ENCODE data around the gene NSD1.
"Not testable (repeated sequence)": the region's sequence is repeated elsewhere in the genome, so short reads cannot be mapped to it uniquely, and the experiment has no call there.

Gene NSD1

GRCh38 chr5:177130211-177131018, 3.2 kb upstream of the NSD1 start:
- no peak for DNase-seq (ENCODE audit: low read depth in 2 of 2, low spot score in 1 of 2)

GRCh38 chr5:177131019-177131320, 2.6 kb upstream of the NSD1 start:
- no peak for DNase-seq (ENCODE audit: low read depth in 2 of 2, low spot score in 1 of 2)

GRCh38 chr5:177131352-177132135, 2.0 kb upstream of the NSD1 start:
- DNase-seq (ENCODE audit: low read depth in 2 of 2, low spot score in 1 of 2): no peak

- peak in 1 of 2 donors; percentile 22 for DNase-seq (ENCODE audit: low read depth in 2 of 2, low spot score in 1 of 2)
Observed at GRCh38 chr5:177132136-177133095, 1.2 kb upstream of the NSD1 start.

- DNase-seq (ENCODE audit: low read depth in 2 of 2, low spot score in 1 of 2): no peak
Observed at GRCh38 chr5:177133853-177134696, 502 bp downstream of the NSD1 start.

- no peak for DNase-seq (ENCODE audit: low read depth in 2 of 2, low spot score in 1 of 2)
Observed at GRCh38 chr5:177134697-177135225, 1.2 kb downstream of the NSD1 start.

DNA sequence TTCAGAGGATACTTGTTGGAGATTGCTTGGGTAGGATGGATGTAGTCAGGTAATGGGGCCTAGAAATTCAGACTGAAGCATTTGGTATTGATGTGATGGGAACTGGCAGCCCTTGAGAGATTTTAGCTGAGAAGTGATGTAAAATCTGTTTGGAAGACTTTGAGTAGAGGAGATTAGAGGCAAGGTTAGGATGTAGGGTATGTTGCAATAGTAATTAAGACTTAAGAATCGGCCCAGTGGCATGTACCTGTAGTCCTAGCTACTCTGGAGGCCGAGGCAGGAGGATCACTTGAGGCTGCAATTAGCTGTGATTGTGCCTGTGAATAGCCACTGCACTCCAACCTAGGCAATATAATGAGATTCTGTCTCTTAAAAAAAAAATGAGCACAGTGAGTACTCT, 6.7 kb downstream of the NSD1 start:
- DNase-seq (ENCODE audit: low read depth in 2 of 2, low spot score in 1 of 2): no peak

GRCh38 chr5:177141496-177141895, 7.9 kb downstream of the NSD1 start:
- no peak for DNase-seq (ENCODE audit: low read depth in 2 of 2, low spot score in 1 of 2)

- no peak for DNase-seq (ENCODE audit: low read depth in 2 of 2, low spot score in 1 of 2)
Observed at GRCh38 chr5:177142098-177142611, 8.6 kb downstream of the NSD1 start.

DNA sequence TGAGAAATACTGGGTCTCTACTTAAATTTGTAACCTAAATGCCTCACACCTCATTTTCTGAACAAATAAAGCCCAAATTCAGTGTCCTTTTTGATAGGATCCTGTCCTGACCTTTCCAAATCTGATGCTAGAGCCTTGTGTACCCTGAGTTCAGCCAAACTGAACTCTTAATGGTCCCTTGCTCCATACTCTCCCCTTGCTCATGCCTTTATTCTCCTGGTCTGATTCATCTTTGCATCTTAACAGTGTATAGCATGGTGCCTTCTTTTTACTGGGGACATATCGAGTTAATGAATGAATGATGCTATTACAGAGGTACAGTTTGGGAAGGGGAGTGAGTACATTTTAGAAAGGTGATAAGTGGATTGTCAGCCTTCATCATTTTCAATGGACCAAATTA, 9.2 kb downstream of the NSD1 start:
- DNase-seq (ENCODE audit: low read depth in 2 of 2, low spot score in 1 of 2): no peak

- DNase-seq (ENCODE audit: low read depth in 2 of 2, low spot score in 1 of 2): no peak
Observed at GRCh38 chr5:177146891-177147638, 13.5 kb downstream of the NSD1 start.

GRCh38 chr5:177150061-177150460, 16.5 kb downstream of the NSD1 start:
- DNase-seq (ENCODE audit: low read depth in 2 of 2, low spot score in 1 of 2): not testable (repeated sequence)

DNA sequence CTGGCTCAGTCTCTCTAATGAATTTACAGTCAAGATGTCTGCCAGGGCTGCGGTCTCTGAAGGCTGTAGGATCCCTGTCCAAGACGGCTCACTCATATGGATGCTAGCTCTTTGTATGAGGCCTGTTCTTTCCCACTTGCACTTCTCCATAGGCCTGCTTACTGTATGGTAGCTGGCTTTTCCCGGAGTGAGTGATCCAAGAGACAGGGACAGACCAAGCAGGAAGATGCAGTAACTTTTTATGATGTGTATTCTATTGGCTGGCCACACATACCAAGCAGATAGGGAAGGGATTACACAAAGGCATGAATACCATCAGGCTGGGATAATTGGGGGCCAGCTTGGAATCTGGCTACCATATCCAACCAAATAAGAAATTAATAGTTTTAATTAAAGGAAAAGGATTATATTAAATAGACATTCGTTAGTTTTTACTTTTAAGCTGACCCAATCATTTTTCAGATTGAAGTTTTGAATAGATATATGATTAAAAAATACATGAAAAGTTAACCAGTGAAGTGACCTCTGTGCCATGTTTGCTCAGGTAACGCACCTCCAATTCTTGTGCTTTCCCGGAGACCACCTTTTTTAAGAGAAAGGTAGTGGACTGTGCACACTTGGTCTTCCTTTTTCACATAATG, 20.6 kb downstream of the NSD1 start:
- DNase-seq (ENCODE audit: low read depth in 2 of 2, low spot score in 1 of 2): no peak

DNA sequence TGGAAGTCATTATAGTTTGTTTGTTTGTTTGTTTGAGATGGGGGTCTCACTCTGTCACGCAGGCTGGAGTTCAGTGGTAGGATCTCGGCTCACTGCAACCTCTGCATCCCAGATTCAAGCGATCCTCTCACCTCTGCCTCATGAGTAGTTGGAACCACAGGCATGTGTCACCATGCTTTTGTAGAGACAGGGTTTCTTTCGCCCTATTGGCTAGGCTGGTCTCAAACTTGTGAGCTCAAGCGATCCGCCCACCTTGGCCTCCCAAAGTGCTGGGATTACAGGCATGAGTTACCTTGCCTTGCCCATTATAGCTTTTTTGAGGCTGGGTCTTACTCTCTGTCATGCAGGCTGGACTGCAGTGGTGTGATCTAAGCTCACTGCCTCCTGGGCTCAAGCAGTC, 28.8 kb downstream of the NSD1 start:
- no peak for DNase-seq (ENCODE audit: low read depth in 2 of 2, low spot score in 1 of 2)

GRCh38 chr5:177163500-177163899, 29.9 kb downstream of the NSD1 start:
- no peak for DNase-seq (ENCODE audit: low read depth in 2 of 2, low spot score in 1 of 2)

- no peak for DNase-seq (ENCODE audit: low read depth in 2 of 2, low spot score in 1 of 2)
Observed at GRCh38 chr5:177169271-177169670, 35.7 kb downstream of the NSD1 start.

- no peak for DNase-seq (ENCODE audit: low read depth in 2 of 2, low spot score in 1 of 2)
Observed at GRCh38 chr5:177171961-177172360, 38.4 kb downstream of the NSD1 start.

DNA sequence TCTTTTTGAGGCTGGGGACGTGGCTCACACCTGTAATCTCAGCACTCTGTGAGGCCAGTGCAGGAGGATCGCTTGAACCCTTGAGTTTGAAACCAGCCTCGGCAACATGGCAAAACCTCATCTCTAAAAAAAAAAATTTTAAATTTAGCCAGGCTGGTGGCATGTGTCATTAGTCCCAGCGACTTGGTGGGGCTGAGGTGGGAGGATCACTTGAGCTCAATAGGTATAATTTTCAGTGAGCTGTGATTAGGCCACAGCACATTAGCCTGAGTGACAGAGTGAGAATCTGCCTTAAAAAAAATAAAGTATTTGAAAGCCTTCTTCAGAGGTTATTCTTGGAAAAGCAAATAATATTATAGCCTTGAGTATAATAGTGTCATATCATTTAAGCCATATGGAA, 41.8 kb downstream of the NSD1 start:
- DNase-seq (ENCODE audit: low read depth in 2 of 2, low spot score in 1 of 2): no peak

- no peak for DNase-seq (ENCODE audit: low read depth in 2 of 2, low spot score in 1 of 2)
Observed at GRCh38 chr5:177176175-177176711, 42.7 kb downstream of the NSD1 start.
